Gastroesophageal sphincter (tissue), 3 donors: Measurements from ENCODE around the gene ANAPC5.

Source experiments
- CTCF ChIP-seq, 4 experiments: fragments of 200-600 bp in 2 of 4; fragments of 450-650 bp in 2 of 4; sonication (generic) in 1 of 4; IDR thresholded peaks; one replicate each; pipeline ENCODE4 v1.5.1; 2017 to 2019; ENCODE audit warnings: antibody characterized with exemption in 4 of 4, mild to moderate bottlenecking in 2 of 4, moderate library complexity in 2 of 4
- EP300 ChIP-seq: sonication (generic); formaldehyde crosslinking; IDR thresholded peaks from one replicate; pipeline ENCODE4 v1.6.1; 2017; ENCODE audit warnings: antibody characterized with exemption, mild to moderate bottlenecking
- POLR2A ChIP-seq, 2 donors: fragments of 450-650 bp; IDR thresholded peaks; one replicate each; pipeline ENCODE4 v1.6.1; 2017; ENCODE audit warnings: antibody characterized with exemption in 2 of 2, mild to moderate bottlenecking in 2 of 2, moderate library complexity in 1 of 2
- POLR2AphosphoS5 ChIP-seq: sonication (generic); formaldehyde crosslinking; IDR thresholded peaks from one replicate; pipeline ENCODE4 v1.6.1; 2017; ENCODE audit warnings: antibody characterized with exemption

DNA sequence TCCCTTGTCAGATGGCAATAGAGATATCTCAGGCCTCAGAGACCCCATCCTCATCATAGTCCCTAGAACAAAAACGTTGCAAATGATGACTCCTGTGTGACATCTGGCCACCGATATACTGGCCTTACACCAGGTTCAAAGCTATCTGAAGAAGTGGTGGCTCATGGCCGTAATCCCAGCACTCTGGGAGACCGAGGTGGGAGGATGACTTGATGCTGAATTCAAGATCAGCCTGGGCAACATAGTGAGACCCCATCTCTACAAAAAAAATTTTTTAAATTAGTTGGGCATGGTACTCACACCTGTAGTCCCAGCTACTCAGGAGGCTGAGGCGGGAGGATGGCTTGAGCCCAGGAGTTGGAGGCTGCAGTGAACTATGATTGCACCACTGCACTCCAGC is 68.8 kb downstream of the ANAPC5 start:
- TF ChIP-seq POLR2A (IDR thresholded peaks at IDR 0.05) (no peak), POLR2AphosphoS5 (no peak), CTCF (IDR thresholded peaks at IDR 0.05) (no peak), EP300 (no peak)
